Thoracic aorta (tissue), 2 donors: ENCODE results near the gene SKAP2. TPM values are rescaled to one million over a fixed set of nuclear protein-coding genes. Genes with fewer than 3 reads are reported as not detected.

Experiments
- ATAC-seq: fragments of 150-250 bp; one replicate; pipeline ENCODE4 v1.8.0; 2017; ENCODE audit warnings: low read depth; ENCODE audit not compliant: insufficient number of reproducible peaks, low FRiP score
- DNase-seq: peaks from one replicate; pipeline ENCODE4 v3.0.0-alpha.2; 2020; ENCODE audit warnings: low spot score
- H3K27ac ChIP-seq, 2 donors: fragments of 200-600 bp; sonication (generic); 1 replicate in 1 of 2; 2 replicates in 1 of 2; pipeline ENCODE4 v1.5.1; 2016; ENCODE audit warnings: mild to moderate bottlenecking in 2 of 2, moderate library complexity in 2 of 2
- H3K27me3 ChIP-seq: fragments of 200-600 bp; sonication (generic); replicated peaks from 2 replicates; pipeline ENCODE4 v1.6.0; 2016; ENCODE audit warnings: mild to moderate bottlenecking; ENCODE audit not compliant: insufficient read depth
- H3K36me3 ChIP-seq: fragments of 200-600 bp; sonication (generic); one replicate; pipeline ENCODE4 v1.5.1; 2016
- H3K4me1 ChIP-seq, 2 donors: fragments of 200-600 bp; sonication (generic); 1 replicate in 1 of 2; 2 replicates in 1 of 2; pipeline versions ENCODE4 v1.5.1 to v1.6.0; 2016; ENCODE audit warnings: low read depth in 2 of 2, mild to moderate bottlenecking in 1 of 2; ENCODE audit not compliant: control insufficient read depth in 1 of 2
- H3K4me3 ChIP-seq: fragments of 200-600 bp; sonication (generic); 2 replicates; pipeline ENCODE4 v1.5.1; 2016; ENCODE audit warnings: mild to moderate bottlenecking
- H3K9me3 ChIP-seq: fragments of 200-600 bp; sonication (generic); 2 replicates; pipeline ENCODE4 v1.5.1; 2016
- total RNA-seq, 2 donors: library from RNA; depleted of rRNA; stranded (reverse); fragments of >200 nt; gene quantifications; one replicate each; pipeline versions ENCODE4 v1.1.0 to v1.2.3, GENCODE V29; 2016
- TF ChIP-seq, protein P1 (sequence below): fragments of 200-600 bp; sonication (generic); IDR thresholded peaks from one replicate; pipeline ENCODE4 v1.5.1; 2019; ENCODE audit warnings: antibody characterized with exemption

Gene SKAP2
- total RNA-seq, 2 donors from 2014 or later = 16.6 to 29.0 TPM

DNA sequence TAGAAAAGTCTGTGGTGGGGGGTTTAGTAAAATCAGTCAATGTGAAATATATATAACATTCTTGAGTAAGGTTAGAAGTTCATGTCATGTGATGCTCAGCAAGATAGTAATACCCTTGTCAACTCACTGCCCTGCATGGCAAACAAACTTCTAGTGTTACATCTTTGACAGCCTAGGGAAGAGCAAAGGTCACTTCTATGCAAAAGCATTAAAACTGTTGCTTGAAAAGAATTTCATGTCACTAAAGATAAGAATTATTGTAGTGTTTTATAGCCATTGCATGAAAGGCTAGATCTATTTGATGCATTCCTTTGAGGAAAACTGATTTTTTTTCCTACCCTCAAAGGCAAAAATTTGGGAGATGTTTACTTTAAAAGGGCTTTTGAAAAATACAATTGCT lies 176.0 kb downstream of the SKAP2 start:
- no peaks in the 10 kb centered on the region for H3K27me3 ChIP-seq
- no peak for ATAC-seq
- H3K36me3 ChIP-seq = no peaks in the 10 kb centered on the region
- no peak for DNase-seq
- TF ChIP-seq, protein P1, sequence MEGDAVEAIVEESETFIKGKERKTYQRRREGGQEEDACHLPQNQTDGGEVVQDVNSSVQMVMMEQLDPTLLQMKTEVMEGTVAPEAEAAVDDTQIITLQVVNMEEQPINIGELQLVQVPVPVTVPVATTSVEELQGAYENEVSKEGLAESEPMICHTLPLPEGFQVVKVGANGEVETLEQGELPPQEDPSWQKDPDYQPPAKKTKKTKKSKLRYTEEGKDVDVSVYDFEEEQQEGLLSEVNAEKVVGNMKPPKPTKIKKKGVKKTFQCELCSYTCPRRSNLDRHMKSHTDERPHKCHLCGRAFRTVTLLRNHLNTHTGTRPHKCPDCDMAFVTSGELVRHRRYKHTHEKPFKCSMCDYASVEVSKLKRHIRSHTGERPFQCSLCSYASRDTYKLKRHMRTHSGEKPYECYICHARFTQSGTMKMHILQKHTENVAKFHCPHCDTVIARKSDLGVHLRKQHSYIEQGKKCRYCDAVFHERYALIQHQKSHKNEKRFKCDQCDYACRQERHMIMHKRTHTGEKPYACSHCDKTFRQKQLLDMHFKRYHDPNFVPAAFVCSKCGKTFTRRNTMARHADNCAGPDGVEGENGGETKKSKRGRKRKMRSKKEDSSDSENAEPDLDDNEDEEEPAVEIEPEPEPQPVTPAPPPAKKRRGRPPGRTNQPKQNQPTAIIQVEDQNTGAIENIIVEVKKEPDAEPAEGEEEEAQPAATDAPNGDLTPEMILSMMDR = no peak
- H3K4me1 ChIP-seq = peaks cover 11 to 20% of the 10 kb centered on the region in 2 donors
- H3K9me3 ChIP-seq = no peaks in the 10 kb centered on the region
- no peak overlapping the region for H3K27ac ChIP-seq
- no peak overlapping the region for H3K4me3 ChIP-seq

DNA sequence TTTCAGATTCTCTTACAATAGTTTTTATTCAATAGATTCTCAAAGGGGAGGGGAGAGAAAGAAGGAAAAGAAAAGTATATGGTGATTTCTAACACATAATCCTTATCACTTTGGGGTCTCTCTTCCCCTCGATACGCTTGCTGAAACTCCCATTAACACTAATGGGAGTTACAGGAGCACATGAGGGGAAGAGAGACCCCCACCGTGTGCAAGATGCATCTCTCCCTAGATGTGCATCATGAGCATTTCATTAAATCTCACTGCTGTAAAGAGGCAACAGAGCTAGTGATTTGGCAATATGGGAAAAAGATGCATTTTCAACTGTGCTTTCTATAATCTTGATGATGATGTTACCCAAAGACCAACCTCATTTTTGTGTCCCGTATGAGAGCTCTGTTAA lies 177.4 kb downstream of the SKAP2 start:
- Histone ChIP-seq H3K4me1 (peaks cover 11 to 20% of the 10 kb centered on the region in 2 donors), H3K27ac (no peak overlapping the region), H3K27me3 (no peaks in the 10 kb centered on the region), H3K9me3 (no peaks in the 10 kb centered on the region), H3K4me3 (no peak overlapping the region), H3K36me3 (no peaks in the 10 kb centered on the region)
- ATAC-seq = no peak
- TF ChIP-seq, protein P1 = no peak
- no peak for DNase-seq

DNA sequence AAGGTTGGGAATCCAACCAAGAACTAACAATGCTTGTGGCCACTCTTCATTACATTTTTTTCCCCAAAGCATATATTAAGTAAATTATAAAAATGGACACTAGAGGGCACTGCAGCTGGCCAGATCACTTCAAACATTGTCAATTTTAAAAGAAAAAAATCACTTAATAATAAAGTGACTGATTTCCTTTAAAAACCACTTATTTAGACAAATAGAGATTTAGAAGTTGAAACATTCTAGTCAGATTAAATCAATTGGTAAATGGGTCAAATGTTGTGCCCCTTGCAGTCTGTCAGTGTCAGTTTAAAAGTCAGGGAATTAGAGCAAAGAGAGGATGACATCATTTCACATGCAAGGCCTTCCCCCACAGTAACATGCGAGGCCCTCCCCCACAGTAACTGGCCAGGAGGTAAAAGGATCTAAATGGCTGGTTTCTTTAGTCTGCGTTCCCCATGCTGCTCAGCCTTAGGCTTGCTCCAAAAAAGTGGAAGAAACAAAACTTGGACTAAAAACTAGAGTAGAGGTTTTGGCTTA lies 177.9 kb downstream of the SKAP2 start:
- TF ChIP-seq, protein P1 = peak; percentile 70
- Histone ChIP-seq H3K4me3 (no peak overlapping the region), H3K9me3 (no peaks in the 10 kb centered on the region), H3K4me1 (peaks cover 11 to 20% of the 10 kb centered on the region in 2 donors), H3K27me3 (no peaks in the 10 kb centered on the region), H3K27ac (no peak overlapping the region), H3K36me3 (no peaks in the 10 kb centered on the region)
- ATAC-seq = peak; percentile 36
- DNase-seq = no peak

DNA sequence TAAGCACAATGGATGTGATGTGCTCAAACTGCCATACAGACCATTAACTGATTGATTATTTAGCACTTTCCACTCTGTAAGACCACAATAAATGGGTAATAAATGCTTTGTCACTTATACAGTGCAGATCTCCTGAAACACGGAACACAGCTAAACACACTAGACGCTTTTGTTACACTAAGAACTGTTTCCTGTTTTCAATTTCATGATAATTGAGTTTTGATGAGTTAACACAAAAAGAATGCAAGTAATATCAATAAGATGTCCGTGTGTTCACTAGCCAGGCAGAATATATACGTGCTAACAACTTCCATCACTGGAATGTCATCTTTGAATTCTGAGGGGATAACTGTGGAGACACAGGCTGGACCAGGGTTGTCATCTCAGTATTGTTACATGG lies 178.8 kb downstream of the SKAP2 start:
- Histone ChIP-seq H3K4me1 (peaks cover 8 to 12% of the 10 kb centered on the region in 2 donors), H3K27me3 (no peaks in the 10 kb centered on the region), H3K9me3 (no peaks in the 10 kb centered on the region), H3K4me3 (no peak overlapping the region), H3K27ac (no peak overlapping the region), H3K36me3 (no peaks in the 10 kb centered on the region)
- no peak for DNase-seq
- no peak for ATAC-seq
- TF ChIP-seq, protein P1 = no peak

DNA sequence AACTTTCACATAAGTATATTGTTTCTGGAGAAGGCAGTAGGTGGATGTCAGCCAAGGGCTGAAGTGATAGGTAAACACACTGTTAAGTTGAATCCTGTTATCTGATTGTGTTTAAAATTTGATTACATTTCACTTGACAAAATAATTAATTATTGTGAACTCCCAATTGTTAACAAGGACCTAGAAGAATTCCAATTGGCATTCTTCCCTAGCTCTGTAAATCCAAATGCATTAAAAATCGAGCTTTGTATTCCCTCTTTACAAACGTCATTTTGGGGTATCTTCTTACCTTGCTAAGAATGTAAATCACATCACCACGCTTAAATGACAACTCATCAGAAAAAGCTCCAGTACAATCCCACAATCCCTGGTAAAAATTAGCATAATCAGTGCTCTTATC lies 179.9 kb downstream of the SKAP2 start:
- Histone ChIP-seq H3K9me3 (no peaks in the 10 kb centered on the region), H3K4me3 (no peak overlapping the region), H3K27ac (no peak overlapping the region), H3K4me1 (peaks cover 0 to under 1% of the 10 kb centered on the region in 2 donors), H3K27me3 (no peaks in the 10 kb centered on the region), H3K36me3 (no peaks in the 10 kb centered on the region)
- no peak for DNase-seq
- TF ChIP-seq, protein P1 = no peak
- no peak for ATAC-seq
